Skin epidermis (tissue), 12 donors: ENCODE data around the gene NAGLU.
A peak's percentile ranks its signal among the peaks of the same experiment; 100 is the strongest.

Source experiments
- H3K27ac ChIP-seq, 21 experiments: fragments of 200-600 bp; sonication (generic) in 11 of 21; one replicate each; pipeline ENCODE4 v1.5.0; 2020; ENCODE audit warnings: mild to moderate bottlenecking in 3 of 21, inconsistent platforms in 2 of 21, moderate library complexity in 2 of 21
- H3K4me3 ChIP-seq, 7 experiments: fragments of 200-600 bp; sonication (generic) in 2 of 7; one replicate each; pipeline ENCODE4 v1.5.0; 2020; ENCODE audit warnings: inconsistent platforms in 2 of 7, mild to moderate bottlenecking in 2 of 7, moderate library complexity in 1 of 7

NAGLU gene

DNA sequence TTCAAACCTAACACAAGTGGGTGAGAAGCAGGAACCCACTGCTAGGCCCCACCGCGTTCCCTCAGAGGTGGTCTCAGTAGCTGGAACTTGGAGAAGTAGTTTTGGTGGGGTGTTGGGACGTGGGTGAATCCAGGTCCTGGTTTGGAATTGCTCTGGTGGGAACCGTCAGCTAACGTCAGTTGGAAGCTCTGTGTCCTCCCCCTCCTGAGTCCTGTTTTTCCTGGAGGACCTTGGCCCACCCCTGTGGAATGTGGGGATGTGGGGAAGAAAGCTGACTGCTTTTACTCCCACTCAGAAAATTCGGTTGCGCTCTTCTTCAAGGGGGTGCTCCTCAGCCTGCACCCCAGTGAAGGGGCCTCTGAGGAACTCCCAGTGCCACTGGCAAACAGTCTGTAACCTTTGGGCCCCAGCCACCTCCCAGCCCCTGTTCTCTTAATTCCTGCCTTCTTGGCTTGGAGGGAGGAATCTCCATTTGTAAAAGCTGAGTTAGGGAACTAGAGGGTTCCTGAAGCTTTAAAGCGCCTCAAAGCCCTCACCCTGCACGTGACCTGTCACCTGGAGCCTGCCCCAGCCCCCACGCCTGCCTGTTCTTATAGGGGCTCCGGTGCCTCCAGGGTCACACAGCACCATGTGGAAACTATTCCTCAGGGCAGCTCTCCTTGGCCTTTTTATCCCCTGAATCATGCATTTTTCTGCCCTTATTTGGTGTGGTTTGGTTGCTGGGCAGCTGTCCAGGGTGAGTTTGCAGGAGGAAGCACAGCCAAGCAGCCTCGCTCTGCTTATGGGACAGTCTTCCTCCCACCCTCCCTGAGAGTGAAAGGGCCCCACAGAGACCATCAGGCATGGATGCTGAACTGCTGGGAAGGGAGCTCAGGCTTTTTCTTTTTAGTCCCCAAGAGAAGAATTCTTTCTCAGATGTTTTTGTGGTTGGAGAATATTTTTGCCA, 16.2 kb upstream of the NAGLU start:
- Histone ChIP-seq H3K4me3 (no peak overlapping the region), H3K27ac (peak overlapping the region; percentile 10 to 97 (median 84))

GRCh38 chr17:42520540-42520951, 15.5 kb upstream of the NAGLU start:
- Histone ChIP-seq H3K27ac (peak overlapping the region in 20 of 21 experiments; percentile 71 to 97 (median 84)), H3K4me3 (no peak overlapping the region)

GRCh38 chr17:42521036-42521435, 15.0 kb upstream of the NAGLU start:
- peak overlapping the region in 20 of 21 experiments; percentile 71 to 97 (median 84) for H3K27ac ChIP-seq
- H3K4me3 ChIP-seq, result no peak overlapping the region

- Histone ChIP-seq H3K27ac (peak overlapping the region in 20 of 21 experiments; percentile 71 to 97 (median 84)), H3K4me3 (no peak overlapping the region)
These were observed 14.3 kb upstream of the NAGLU start for GRCh38 chr17:42521666-42522262.

- H3K27ac ChIP-seq, result peak overlapping the region in 19 of 21 experiments; percentile 31 to 97 (median 85)
- no peak overlapping the region for H3K4me3 ChIP-seq
These were observed 13.7 kb upstream of the NAGLU start for GRCh38 chr17:42522263-42522790.

- H3K27ac ChIP-seq, result peak overlapping the region in 16 of 21 experiments; percentile 31 to 97 (median 86)
These were observed 13.2 kb upstream of the NAGLU start for GRCh38 chr17:42522798-42523278.

DNA sequence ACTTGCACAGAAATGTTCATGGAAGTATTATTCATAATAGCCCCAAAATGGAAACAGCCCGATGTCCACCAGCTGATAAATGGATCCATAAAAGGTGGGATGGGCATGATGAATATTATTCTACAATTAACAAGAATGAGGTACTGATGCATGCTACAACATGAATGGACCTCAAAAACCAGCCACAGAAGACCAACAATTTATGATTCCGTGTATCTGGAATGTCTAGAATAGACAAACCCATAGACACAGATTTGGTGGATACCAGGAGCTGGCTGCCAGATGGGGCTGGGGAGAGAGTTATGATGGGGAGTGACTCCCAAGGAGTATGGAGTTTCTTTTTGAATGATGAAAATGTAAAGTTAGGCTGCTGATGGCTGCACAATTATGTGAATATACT, 10.8 kb upstream of the NAGLU start:
- no peak overlapping the region for H3K4me3 ChIP-seq
- peak overlapping the region in 2 of 21 experiments; percentile 18 to 77 for H3K27ac ChIP-seq

More at GRCh38 chr17:42522798-42523278, 13.2 kb upstream of the NAGLU start:
- H3K4me3 ChIP-seq, result no peak overlapping the region

- no peak overlapping the region for H3K4me3 ChIP-seq
- peak overlapping the region in 11 of 21 experiments; percentile 2 to 77 (median 40) for H3K27ac ChIP-seq
These were observed 10.0 kb upstream of the NAGLU start for GRCh38 chr17:42526031-42526444.

GRCh38 chr17:42527932-42528331, 8.1 kb upstream of the NAGLU start:
- Histone ChIP-seq H3K4me3 (no peak overlapping the region), H3K27ac (no peak overlapping the region)

- Histone ChIP-seq H3K4me3 (no peak overlapping the region), H3K27ac (peak overlapping the region in 1 of 21 experiments; percentile 51)
These were observed 7.0 kb upstream of the NAGLU start for GRCh38 chr17:42529061-42529460.

DNA sequence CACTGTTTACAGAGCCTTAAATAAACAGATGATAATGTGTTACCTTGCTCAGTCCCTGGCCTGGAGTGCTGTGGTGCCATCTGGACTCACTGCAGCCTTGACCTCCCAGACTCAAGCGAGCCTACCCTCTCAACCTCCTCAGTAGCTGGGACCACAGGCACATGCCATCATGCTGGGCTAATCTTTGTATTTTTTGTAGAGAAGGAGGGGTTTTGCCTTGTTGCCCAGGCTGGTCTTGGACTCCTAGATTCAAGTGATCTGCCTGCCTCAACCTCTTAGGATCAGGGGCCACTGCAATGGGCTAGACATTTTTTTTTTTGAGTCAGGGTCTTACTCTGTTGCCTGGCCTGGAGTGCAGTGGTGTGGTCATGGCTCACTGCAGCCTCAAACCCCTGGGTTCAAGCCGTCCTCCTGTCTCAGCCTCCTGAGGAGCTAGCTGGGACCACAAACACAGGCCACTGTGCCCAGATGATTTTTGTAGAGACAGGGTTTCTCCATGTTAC, 5.0 kb upstream of the NAGLU start:
- Histone ChIP-seq H3K27ac (peak overlapping the region in 3 of 21 experiments; percentile 16 to 60 (median 17)), H3K4me3 (no peak overlapping the region)

- peak overlapping the region in 16 of 21 experiments; percentile 6 to 70 (median 54) for H3K27ac ChIP-seq
- H3K4me3 ChIP-seq, result peak overlapping the region; percentile 17 to 43 (median 32)
These were observed 4.3 kb upstream of the NAGLU start for GRCh38 chr17:42531455-42532354.

DNA sequence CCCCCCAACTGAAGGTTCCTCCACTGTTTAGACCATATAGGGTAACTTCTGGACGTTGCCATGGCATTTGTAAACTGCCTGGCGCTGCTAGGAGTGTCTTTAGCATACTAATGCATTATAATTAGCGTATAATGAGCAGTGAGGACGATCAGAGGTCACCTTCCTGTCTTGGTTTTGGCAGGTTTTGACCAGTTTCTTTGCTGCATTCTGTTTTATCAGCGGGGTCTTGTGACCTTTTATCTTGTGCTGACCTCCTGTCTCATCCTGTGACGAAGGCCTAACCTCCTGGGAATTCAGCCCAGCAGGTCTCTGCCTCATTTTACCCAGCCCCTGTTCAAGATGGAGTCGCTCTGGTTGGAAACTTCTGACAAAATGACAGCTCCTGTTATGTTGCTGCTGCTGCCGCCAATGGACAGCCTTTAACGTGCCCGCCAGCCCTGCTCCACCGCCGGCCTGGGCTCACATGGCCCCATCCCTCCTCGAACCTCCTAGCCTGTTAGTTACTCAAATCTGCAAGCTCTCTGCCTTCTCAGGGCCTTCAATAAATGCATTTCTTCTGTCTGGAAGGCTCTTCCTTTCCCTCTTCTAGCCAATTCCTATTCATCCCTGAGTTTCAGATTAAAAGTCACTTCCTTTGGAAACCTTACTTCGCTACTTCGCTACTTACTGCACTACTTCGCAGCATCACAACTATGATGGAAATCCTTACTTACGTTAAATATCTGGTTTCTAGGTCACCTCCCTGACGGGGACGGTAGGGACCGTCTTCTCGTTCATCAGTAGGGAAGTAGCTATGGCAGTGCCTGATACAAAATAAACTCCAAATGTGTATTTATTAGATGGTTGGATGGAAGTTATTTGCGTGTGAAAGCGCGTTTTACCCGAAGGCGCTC, 640 bp upstream of the NAGLU start:
- peak overlapping the region; percentile 44 to 79 (median 65) for H3K4me3 ChIP-seq
- H3K27ac ChIP-seq, result peak overlapping the region; percentile 24 to 90 (median 80)

- peak overlapping the region; percentile 44 to 79 (median 65) for H3K4me3 ChIP-seq
- H3K27ac ChIP-seq, result peak overlapping the region; percentile 24 to 90 (median 80)
These were observed 523 bp downstream of the NAGLU start for GRCh38 chr17:42536372-42537155.

GRCh38 chr17:42537156-42537805, 1.2 kb downstream of the NAGLU start:
- Histone ChIP-seq H3K4me3 (peak overlapping the region; percentile 44 to 79 (median 65)), H3K27ac (peak overlapping the region in 18 of 21 experiments; percentile 24 to 90 (median 80))

- H3K27ac ChIP-seq, result no peak overlapping the region
- H3K4me3 ChIP-seq, result no peak overlapping the region
These were observed 1.9 kb downstream of the NAGLU start for GRCh38 chr17:42537826-42538451.
